ENCODE results near the gene RARA.

- TF ChIP-seq POLR2AphosphoS5 (IDR thresholded peaks at IDR 0.05) (peak; percentile 37 to 69), CTCF (IDR thresholded peaks at IDR 0.05) (no peak), POLR2A (IDR thresholded peaks at IDR 0.05; ENCODE audit: low read depth) (no peak)
These were observed 12.0 kb downstream of the RARA start for GRCh38 chr17:40320756-40321523.
